Coronary artery (tissue), 2 donors: ENCODE measurements around the gene GADL1.

Experiments used
- DNase-seq: peaks from one replicate; pipeline ENCODE4 v3.0.0-alpha.2; 2017; ENCODE audit warnings: low spot score
- H3K27ac ChIP-seq, 2 donors: fragments of 200-600 bp; sonication (generic); one replicate each; pipeline ENCODE4 v1.5.1; 2016 to 2019
- H3K4me3 ChIP-seq: fragments of 200-600 bp; sonication (generic); 2 replicates; pipeline ENCODE4 v1.5.1; 2016; ENCODE audit warnings: mild to moderate bottlenecking, moderate library complexity
- TF ChIP-seq, protein P1 (sequence below): fragments of 200-600 bp; sonication (generic); IDR thresholded peaks from one replicate; pipeline ENCODE4 v1.5.1; 2019; ENCODE audit warnings: antibody characterized with exemption

The GADL1 gene

DNA sequence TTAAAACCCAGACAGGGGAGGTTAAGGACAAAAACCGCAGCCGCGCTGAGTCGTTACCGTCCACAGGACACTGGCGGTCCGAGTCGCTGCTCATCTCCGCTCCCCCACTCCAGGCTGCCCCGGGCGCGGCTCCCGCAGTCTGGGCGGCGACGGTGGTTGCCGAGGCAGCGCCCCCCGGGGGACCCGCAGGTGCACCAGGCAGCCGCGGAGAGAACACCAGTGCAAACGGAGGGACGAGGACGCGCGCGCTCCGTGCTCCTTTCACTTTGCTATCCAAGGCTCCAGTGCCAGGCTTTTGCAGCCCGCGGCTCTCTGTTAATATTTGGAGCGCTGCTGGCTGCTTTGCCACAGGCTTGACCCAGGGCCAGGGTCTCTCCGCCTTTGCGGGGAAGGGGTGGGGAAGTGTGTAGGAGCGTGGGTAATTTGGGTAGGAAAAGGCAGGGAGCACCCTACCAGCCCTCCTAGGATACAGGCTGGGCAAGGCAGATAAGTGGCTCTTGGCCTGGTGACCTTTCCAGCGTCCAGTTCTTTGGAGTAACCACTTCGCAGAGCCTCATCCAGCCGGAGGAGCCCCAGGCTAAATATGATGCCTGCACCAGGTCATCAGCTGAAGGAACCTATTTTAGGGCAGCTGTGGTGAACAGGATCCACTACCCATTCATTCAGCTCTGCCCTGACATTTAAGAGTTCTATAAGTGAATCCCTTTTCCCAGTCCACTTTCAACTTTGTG is at the start of gene GADL1:
Gene GADL1 (minus strand): TSS at position 141 of the 731 bp plus-strand sequence. CDS start 47 bp downstream, at position 94.
- Histone ChIP-seq H3K27ac (no peak within 1 kb of the TSS), H3K4me3 (peak within 1 kb of the TSS; percentile 84)
- TF ChIP-seq, protein P1, sequence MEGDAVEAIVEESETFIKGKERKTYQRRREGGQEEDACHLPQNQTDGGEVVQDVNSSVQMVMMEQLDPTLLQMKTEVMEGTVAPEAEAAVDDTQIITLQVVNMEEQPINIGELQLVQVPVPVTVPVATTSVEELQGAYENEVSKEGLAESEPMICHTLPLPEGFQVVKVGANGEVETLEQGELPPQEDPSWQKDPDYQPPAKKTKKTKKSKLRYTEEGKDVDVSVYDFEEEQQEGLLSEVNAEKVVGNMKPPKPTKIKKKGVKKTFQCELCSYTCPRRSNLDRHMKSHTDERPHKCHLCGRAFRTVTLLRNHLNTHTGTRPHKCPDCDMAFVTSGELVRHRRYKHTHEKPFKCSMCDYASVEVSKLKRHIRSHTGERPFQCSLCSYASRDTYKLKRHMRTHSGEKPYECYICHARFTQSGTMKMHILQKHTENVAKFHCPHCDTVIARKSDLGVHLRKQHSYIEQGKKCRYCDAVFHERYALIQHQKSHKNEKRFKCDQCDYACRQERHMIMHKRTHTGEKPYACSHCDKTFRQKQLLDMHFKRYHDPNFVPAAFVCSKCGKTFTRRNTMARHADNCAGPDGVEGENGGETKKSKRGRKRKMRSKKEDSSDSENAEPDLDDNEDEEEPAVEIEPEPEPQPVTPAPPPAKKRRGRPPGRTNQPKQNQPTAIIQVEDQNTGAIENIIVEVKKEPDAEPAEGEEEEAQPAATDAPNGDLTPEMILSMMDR: no peak
- no peak for DNase-seq

GRCh38 chr3:30944124-30944523 is 49.7 kb upstream of the GADL1 start:
- H3K27ac ChIP-seq: no peak overlapping the region
- TF ChIP-seq, protein P1: no peak
- no peak overlapping the region for H3K4me3 ChIP-seq
- DNase-seq: no peak

DNA sequence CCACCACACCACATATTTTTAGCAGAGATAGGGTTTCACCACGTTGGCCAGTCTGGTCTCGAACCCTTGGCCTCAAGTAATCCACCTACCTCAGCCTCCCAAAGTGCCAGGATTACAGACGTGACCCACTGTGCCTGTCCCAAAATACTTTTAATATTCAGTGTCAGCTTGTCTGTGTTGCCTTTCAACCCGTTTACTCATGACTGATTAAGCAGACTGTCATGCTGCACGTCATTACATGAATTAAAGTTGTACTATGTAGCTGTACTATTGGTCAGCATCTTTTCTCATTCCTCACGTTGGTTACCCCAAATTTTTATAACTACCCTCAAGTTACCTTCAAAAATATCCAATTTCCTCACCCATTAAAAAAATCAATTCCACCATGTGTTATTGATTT is 48.7 kb upstream of the GADL1 start:
- no peak for DNase-seq
- Histone ChIP-seq H3K27ac (no peak overlapping the region), H3K4me3 (no peak overlapping the region)
- TF ChIP-seq, protein P1: no peak

DNA sequence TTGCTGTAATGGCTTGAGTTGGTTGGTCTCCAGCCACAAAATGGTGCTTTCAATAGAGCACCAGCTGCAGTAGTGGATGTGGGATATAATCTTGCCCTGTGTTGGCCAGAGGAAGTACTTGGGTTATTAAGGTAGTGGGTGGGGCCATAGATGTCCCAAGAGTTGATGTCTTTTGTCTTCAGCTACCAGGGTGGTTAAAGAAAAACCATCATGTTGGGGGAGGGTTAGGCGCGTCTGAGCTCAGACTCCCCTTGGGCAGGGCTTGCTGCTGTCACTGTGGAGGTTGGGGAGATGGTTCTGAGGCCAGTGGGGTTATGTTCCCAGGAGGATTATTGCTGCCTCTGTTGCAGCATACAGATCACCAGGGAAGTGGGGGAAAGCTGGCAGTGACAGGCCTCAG is 46.9 kb upstream of the GADL1 start:
- H3K27ac ChIP-seq: no peak overlapping the region
- no peak for DNase-seq
- no peak overlapping the region for H3K4me3 ChIP-seq
- TF ChIP-seq, protein P1: no peak

- no peak for DNase-seq
- TF ChIP-seq, protein P1: no peak
- Histone ChIP-seq H3K4me3 (no peak overlapping the region), H3K27ac (no peak overlapping the region)
These were observed 46.3 kb upstream of the GADL1 start for GRCh38 chr3:30940740-30941139.

GRCh38 chr3:30934208-30934550 is 39.7 kb upstream of the GADL1 start:
- no peak for DNase-seq
- TF ChIP-seq, protein P1: peak; percentile 38
- Histone ChIP-seq H3K27ac (no peak overlapping the region), H3K4me3 (peak overlapping the region; percentile 54)

GRCh38 chr3:30933478-30934207 is 39.2 kb upstream of the GADL1 start:
- peak overlapping the region; percentile 54 for H3K4me3 ChIP-seq
- TF ChIP-seq, protein P1: no peak
- no peak for DNase-seq
- no peak overlapping the region for H3K27ac ChIP-seq
